IPS DF 19.7 (cell line): Measurements from ENCODE around the gene TRIM59.
"Not testable (repeated sequence)": the region's sequence is repeated elsewhere in the genome, so short reads cannot be mapped to it uniquely, and the experiment has no call there.

Experiments used
- DNase-seq: peaks from one replicate; pipeline ENCODE4 v3.0.0-alpha.2; 2013; ENCODE audit warnings: low read depth, low spot score

The TRIM59 gene

GRCh38 chr3:160455846-160456245 is 6.3 kb upstream of the TRIM59 start:
- DNase-seq, result no peak

- no peak for DNase-seq
These were observed 5.4 kb upstream of the TRIM59 start for GRCh38 chr3:160454995-160455394.

GRCh38 chr3:160452251-160452650 is 2.7 kb upstream of the TRIM59 start:
- DNase-seq, result not testable (repeated sequence)

GRCh38 chr3:160451602-160452001 is 2.0 kb upstream of the TRIM59 start:
- no peak for DNase-seq

DNA sequence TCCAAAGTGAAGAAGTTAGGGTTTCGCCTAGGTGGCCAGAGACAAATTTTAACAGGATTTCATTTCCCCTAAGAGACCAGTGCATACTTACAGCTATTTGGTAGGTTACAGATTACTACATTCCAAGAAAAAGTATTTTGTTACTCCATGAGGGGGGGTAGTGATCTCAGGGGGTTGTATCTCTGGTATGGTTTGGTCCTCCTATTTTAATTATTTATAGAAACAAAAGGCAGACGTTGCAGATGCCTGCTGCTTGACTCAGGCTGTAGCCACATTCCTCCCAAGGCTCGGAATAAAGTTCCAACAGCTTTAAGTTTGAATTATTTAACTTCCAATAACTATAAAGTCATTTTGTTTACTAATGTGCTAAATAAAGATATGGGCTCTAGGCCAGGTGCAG is 1.3 kb upstream of the TRIM59 start:
- DNase-seq, result no peak

DNA sequence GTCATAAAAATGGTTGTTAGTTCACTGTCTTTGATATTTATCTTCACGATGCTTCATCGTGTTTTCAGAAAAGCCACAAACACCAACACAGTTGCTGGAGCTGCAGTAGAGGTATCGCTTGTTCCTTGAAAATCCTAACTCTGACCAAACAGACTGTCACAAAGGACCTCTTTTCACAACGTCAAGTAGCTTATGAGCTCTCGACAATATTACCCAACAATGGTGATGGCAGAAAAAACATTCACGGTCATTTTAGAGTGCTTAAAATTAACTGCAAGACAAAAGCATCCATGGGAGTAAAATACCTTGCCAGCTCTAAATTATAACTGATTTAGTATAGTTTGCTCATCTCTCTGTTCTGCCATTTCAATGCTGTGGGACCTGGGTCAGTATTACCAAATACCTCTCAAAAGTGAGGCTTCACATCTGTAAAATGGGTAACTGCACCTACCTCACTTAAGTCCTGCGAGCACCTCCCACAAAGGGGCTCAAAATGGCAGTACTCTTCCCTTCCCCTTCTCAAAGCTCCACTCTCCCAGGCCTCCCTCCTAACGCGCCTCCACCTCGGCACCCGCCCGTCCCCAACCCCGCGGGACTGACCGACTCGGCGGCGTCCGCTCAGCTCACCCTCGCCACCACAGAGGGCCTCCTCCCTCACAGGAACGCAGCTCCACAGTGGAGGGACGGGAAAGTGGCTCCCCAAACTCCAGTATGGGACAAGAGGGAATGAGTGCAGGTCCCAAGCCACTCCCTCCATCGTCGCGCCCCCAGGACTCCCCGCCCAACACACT is 546 bp downstream of the TRIM59 start:
- DNase-seq, result peak; percentile 47

DNA sequence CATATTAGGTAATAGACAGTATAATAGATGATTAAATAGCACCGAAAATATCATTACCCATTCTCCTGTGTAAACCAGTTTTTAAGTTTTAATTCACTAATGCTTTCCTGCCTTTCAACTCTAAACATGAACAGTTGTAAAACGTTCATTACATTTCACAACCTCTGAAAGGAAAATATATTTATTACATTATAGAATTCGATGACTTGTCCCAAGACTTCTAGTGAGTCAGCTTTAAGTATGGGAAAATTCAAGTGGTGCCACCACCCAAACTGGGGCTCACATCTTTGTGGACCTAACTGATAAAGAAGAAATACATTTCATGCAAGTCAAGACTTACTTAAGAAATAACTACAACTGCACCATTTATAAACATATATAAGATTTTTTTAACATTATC is 2.0 kb downstream of the TRIM59 start:
- DNase-seq, result no peak

DNA sequence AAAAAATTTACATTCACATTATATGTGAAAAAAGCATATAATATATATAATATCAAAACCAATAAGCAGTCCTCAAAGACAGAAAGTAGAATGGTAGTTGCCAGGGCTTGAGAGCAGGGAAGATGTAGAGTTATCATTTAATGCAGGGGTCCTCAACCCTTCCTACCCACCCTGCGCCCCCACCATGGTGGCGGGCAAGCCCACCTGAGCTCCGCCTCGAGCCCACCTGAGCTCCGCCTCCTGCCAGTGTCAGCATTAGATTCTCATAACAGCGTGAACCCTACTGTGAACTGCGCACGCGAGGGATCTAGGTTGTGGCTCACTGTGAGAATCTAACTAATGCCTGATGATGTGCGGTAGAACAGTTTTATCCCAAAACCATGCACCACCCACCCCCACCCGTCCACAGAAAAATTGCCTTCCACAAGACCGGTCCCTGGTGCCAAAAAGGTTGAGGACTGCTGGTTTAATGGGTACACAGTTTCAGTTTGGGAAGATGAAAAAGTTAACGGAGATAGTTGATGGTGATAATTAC is 3.0 kb downstream of the TRIM59 start:
- no peak for DNase-seq

DNA sequence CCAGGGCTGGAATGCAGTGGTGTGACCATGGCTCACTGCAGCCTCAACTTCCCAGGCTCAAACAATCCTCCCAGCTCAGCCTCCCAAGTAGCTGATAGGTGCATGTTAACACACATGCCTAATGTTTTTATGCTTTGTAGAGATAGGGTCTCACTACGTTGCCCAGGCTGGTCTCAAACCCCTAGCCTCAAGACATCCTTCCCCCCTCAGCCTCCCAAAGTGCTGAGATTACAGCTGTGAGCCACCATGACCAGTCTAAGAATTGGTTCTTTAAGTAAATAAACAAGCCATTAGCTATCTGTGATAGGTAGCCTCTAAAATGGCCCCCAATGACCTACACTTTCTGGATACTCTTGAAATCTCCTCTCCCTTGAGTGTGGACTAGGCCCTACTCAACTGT is 3.7 kb downstream of the TRIM59 start:
- no peak for DNase-seq

DNA sequence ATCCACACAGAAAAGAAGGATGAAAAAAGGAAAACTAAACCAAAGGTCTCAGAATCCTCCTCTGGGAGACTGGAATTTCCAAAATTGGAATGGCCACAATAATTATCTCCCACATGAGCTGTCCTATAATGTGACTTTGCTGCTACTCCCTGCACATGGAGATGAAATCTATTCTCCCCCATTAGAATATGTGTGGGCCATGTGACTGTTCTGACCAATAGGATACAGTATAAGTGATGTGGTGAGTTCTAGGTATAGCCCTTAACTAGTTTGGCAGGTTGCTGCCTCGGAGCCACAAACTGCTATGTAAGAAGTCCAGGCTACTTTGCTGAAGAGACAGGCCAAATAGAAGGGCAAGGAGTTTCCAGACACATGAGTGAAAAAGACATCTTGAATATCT is 5.2 kb downstream of the TRIM59 start:
- DNase-seq, result no peak

GRCh38 chr3:160440687-160441086 is 8.9 kb downstream of the TRIM59 start:
- DNase-seq, result no peak

DNA sequence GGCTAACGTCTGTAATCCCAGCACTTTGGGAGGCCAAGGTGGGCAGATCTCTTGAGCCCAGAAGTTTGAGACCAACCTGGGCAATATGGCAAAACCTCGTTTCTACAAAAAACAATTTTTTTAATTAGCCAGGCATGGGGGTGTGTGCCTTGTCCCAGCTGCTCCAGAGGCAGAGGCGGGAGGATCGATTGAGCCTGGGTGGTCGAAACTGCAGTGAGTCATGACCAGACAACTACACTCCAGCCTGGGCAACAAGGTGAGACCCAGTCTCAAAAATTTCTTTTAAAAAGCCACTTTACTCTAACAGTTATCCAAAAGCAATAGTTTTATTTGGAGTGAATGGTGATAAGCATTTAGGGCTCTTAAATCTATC is 12.5 kb downstream of the TRIM59 start:
- DNase-seq, result no peak

GRCh38 chr3:160435747-160436146 is 13.8 kb downstream of the TRIM59 start:
- DNase-seq, result no peak

DNA sequence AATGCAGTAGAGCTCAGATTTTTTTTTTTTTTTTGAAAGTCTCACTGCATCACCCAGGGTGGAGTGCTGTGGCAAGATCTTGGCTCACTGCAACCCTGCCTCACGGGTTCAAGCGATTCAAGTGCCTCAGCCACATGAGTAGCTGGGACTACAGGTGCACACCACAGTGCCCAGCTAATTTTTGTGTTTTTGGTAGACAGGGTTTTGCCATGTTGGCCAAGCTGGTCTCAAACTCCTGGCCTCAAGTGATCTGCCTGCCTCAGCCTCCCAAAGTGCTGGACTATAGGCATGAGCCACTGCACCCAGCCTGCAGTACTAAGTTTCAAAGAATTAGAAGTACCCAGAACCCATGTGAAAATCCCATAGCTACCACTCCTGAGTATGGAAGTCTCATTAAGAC is 14.5 kb downstream of the TRIM59 start:
- DNase-seq, result no peak

DNA sequence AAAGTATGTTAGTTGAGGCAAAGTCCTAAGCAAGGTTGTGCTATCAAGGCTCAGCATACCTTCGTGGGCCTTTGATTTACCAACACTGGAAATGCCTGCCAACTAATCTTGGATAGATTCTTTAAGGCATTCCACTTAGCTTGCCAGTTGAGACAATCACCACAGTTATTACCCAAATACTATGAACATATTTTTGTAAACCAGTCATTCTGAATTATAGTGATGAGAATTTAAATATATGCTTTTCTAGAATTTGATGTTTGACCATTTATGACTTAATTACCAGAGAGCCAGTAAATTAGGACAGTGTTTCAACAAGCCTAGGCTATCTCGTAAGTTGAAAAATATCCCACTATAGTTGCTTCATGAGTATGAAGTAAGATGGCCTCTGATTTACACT is 15.5 kb downstream of the TRIM59 start:
- no peak for DNase-seq

GRCh38 chr3:160427832-160428424 is 21.7 kb downstream of the TRIM59 start:
- no peak for DNase-seq

DNA sequence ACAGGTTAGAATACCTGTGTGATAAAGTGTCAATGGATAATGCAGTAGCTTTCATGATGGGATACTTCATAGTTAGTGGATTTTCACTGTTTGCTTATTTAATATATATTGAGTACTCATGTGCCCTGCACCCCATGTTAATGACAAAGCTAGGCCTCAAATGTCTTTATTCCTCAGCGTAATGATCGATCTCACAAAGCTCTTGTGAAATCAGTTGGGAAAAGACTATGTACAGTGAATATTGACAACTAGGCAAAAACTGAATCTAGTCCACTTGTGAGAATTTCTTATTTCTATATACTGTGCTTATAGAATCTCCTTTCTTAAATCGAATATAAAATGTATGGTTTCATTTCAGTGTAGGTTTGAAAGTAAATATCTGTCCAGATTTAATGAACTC is 32.3 kb downstream of the TRIM59 start:
- DNase-seq, result no peak

GRCh38 chr3:160413613-160414248 is 35.9 kb downstream of the TRIM59 start:
- DNase-seq, result no peak

- no peak for DNase-seq
These were observed 37.1 kb downstream of the TRIM59 start for GRCh38 chr3:160412477-160412876.

- DNase-seq, result no peak
These were observed 39.6 kb downstream of the TRIM59 start for GRCh38 chr3:160409812-160410610.

GRCh38 chr3:160403796-160404470 is 45.7 kb downstream of the TRIM59 start:
- no peak for DNase-seq
